Kidney (tissue), 14 donors: ENCODE measurements around the gene SERTAD4. TPM values are rescaled to one million over a fixed set of nuclear protein-coding genes. Genes with fewer than 3 reads are reported as not detected.

Experiments
- DNase-seq, 5 donors: peaks; one replicate each; pipeline ENCODE4 v3.0.0-alpha.2; 2013 to 2020
- FAIRE-seq: peaks from 2 replicates; lab custom pipeline; 2012; peaks lifted over from hg19 to GRCh38; lab: Jason Lieb, UNC
- H3K27ac ChIP-seq, 2 donors: one replicate each; pipeline ENCODE4 v1.7.0; 2013; ENCODE audit warnings: low read depth in 2 of 2, low read length in 2 of 2, inconsistent platforms in 1 of 2
- H3K27me3 ChIP-seq: one replicate; pipeline ENCODE4 v1.7.1; 2013; ENCODE audit warnings: low read length, inconsistent platforms; ENCODE audit not compliant: control insufficient read depth, insufficient read depth
- H3K36me3 ChIP-seq, 3 donors: one replicate each; pipeline versions ENCODE4 v1.7.0 to v1.7.1; 2013; ENCODE audit warnings: low read length in 3 of 3, control low read depth in 1 of 3, inconsistent platforms in 1 of 3; ENCODE audit not compliant: insufficient read depth in 3 of 3, control insufficient read depth in 2 of 3
- H3K4me1 ChIP-seq, 3 donors: one replicate each; pipeline versions ENCODE4 v1.7.0 to v1.7.1; 2013; ENCODE audit warnings: low read length in 3 of 3, inconsistent platforms in 1 of 3, low read depth in 1 of 3; ENCODE audit not compliant: control insufficient read depth in 2 of 3, insufficient read depth in 2 of 3
- H3K4me3 ChIP-seq, 3 donors: one replicate each; pipeline versions ENCODE4 v1.7.0 to v1.8.1; 2013; ENCODE audit warnings: low read length in 3 of 3, control low read depth in 1 of 3, inconsistent platforms in 1 of 3
- H3K9ac ChIP-seq, 3 donors: one replicate each; pipeline versions ENCODE4 v1.7.0 to v1.7.1; 2013; ENCODE audit warnings: low read length in 3 of 3, control low read depth in 1 of 3, inconsistent platforms in 1 of 3
- H3K9me3 ChIP-seq, 3 donors: one replicate each; pipeline versions ENCODE4 v1.7.0 to v1.7.1; 2013; ENCODE audit warnings: low read length in 3 of 3, control low read depth in 1 of 3, inconsistent platforms in 1 of 3; ENCODE audit not compliant: control insufficient read depth in 2 of 3, insufficient read depth in 1 of 3
- CTCF ChIP-seq: IDR thresholded peaks from 3 replicates; pipeline ENCODE4 v1.5.1; 2012; ENCODE audit warnings: mild to moderate bottlenecking, moderate library complexity, borderline replicate concordance; ENCODE audit not compliant: insufficient read depth; ENCODE audit errors: extremely low read depth
- intact Hi-C: fragments of 100-400 bp; cut with DNase I; formaldehyde crosslinking; loops from one replicate; pipeline ENCODE4 v1.11.1; 2022
- polyA plus RNA-seq: library from polyadenylated mRNA; stranded (reverse); fragments of 350-450 nt; fragmentation: Illumina TruSeq; extraction: RNeasy Lipid Tissue Mini Kit (QIAGEN cat#74804); gene quantifications from one replicate; pipeline ENCODE4 v1.2.3, GENCODE V29; 2014; ENCODE audit warnings: low read depth, low replicate concordance; ENCODE audit not compliant: insufficient read depth
- total RNA-seq: library from RNA; stranded (reverse); fragmentation: NEBNext Ultra II Directional; extraction: Animal tissue kit (Norgen Biotek cat#: 25700); gene quantifications from one replicate; pipeline ENCODE4 v1.2.1, GENCODE V29; 2021
- donor health status: control.
- donor health status: control.
- donor health status: control.
- donor health status: control.
- donor health status: control.
- donor health status: DM: yes; HTN: yes; CAD: no.
- donor health status: Normal renal cell carcinoma (clear cell type).

Gene SERTAD4
- total and polyA plus RNA-seq, 2 donors from 2014 or later: 0.92 to 9.2 TPM

DNA sequence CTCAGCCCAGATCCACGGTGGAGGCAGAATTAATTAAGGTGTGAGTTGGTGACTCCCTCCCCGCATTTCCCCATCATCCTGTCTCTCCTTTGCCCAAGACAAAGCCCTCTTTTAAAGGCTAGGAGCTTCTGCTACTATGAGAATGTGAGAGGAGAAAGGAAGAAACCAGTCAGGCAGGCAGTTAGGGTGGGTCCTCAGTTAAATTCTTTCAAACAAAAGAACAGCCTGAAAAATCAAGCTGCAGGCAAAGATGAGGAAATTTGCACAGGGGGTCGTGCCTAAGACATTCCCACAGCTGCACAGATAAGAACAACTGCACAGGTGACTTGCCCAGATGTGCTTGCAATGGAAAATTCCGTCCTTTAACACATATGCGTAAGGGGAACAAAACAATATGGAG lies 47.6 kb downstream of the SERTAD4 start:
- Histone ChIP-seq H3K36me3 (no peaks in the 10 kb centered on the region), H3K27me3 (no peaks in the 10 kb centered on the region), H3K9ac (no peak overlapping the region), H3K27ac (no peak overlapping the region), H3K4me1 (no peaks in the 10 kb centered on the region), H3K9me3 (peaks cover 0 to 20% (median 2%) of the 10 kb centered on the region in 3 donors), H3K4me3 (no peak overlapping the region)
- no peak for TF ChIP-seq CTCF
- intact Hi-C loops: no loop called here
- DNase-seq (no peak), FAIRE-seq (no peak)

- no peaks in the 10 kb centered on the region for H3K36me3 ChIP-seq
- TF ChIP-seq CTCF: no peak
- no peak for FAIRE-seq
These were observed 55.5 kb downstream of the SERTAD4 start for GRCh38 chr1:210288116-210288515.

DNA sequence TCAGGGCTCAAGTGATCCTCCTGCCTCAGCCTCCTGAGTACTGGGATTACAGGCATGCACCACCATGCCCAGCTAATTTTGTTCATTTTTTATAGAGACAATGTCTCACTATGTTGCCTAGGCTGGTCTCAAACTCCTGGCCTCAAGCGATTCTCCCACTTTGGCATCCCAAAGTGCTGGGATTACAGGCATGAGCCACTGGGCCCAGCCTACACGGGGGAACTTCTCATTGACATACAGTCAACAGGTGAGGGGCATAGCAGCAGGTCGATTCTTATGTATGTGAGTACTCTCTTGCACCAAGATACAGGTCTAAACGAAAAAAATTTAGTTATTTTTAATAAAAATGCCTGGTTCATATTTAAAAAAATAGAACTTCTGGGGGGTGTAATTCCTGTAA lies 56.7 kb downstream of the SERTAD4 start:
- Histone ChIP-seq H3K9ac (no peak overlapping the region), H3K27me3 (no peaks in the 10 kb centered on the region), H3K36me3 (no peaks in the 10 kb centered on the region), H3K9me3 (no peaks in the 10 kb centered on the region), H3K27ac (no peak overlapping the region), H3K4me1 (peaks cover 0 to 4% (median 0%) of the 10 kb centered on the region in 3 donors), H3K4me3 (no peak overlapping the region)
- intact Hi-C loops: no loop called here
- no peak for TF ChIP-seq CTCF
- FAIRE-seq (no peak), DNase-seq (no peak)

More at GRCh38 chr1:210288116-210288515, 55.5 kb downstream of the SERTAD4 start:
- Histone ChIP-seq H3K27ac (no peak overlapping the region), H3K4me1 (no peaks in the 10 kb centered on the region), H3K9ac (no peak overlapping the region), H3K27me3 (no peaks in the 10 kb centered on the region), H3K9me3 (no peaks in the 10 kb centered on the region), H3K4me3 (no peak overlapping the region)
- no peak for DNase-seq
- intact Hi-C loops: no loop called here
